H1 (cell line): ENCODE results near the gene OPCML. TPM values are rescaled to one million over a fixed set of nuclear protein-coding genes. Genes with fewer than 3 reads are reported as not detected.

ENCODE experiments used
- CTCF ChIA-PET: fragments of 300-600 bp; sonication (Branson Sonifier 250); formaldehyde crosslinking; loops from one replicate; lab custom pipeline; 2021; ENCODE audit not compliant: partially characterized antibody; lab: Charles Lee
- POLR2A ChIA-PET: fragments of 300-600 bp; sonication (Branson Sonifier 250); formaldehyde crosslinking; loops from one replicate; lab custom pipeline; 2021; ENCODE audit warnings: inconsistent platforms; ENCODE audit not compliant: partially characterized antibody; lab: Charles Lee
- DNase-seq, 2 experiments: peaks; one replicate each; pipeline versions ENCODE4 v3.0.0 to v3.0.0-alpha.2; 2010 to 2022; ENCODE audit warnings: low spot score in 2 of 2, low read depth in 1 of 2, mixed read lengths in 1 of 2
- FAIRE-seq: peaks from 2 replicates; lab custom pipeline; 2011; peaks lifted over from hg19 to GRCh38; lab: Jason Lieb, UNC
- H2AFZ ChIP-seq: 2 replicates; pipeline ENCODE4 v1.8.1; 2012; ENCODE audit warnings: low read length, inconsistent platforms
- H2AK5ac ChIP-seq: 2 replicates; pipeline ENCODE4 v1.6.1; 2013; ENCODE audit warnings: low read depth, low read length
- H2BK120ac ChIP-seq: replicated peaks from 2 replicates; pipeline ENCODE3; 2013; ENCODE audit warnings: low read depth, low read length, inconsistent platforms
- H2BK12ac ChIP-seq: 2 replicates; pipeline ENCODE4 v1.6.1; 2013; ENCODE audit warnings: low read depth, low read length
- H2BK15ac ChIP-seq: 2 replicates; pipeline ENCODE4 v1.6.1; 2013; ENCODE audit warnings: low read length
- H2BK20ac ChIP-seq: 2 replicates; pipeline ENCODE4 v1.6.1; 2013; ENCODE audit warnings: low read length
- H2BK5ac ChIP-seq: 2 replicates; pipeline ENCODE4 v1.6.1; 2013; ENCODE audit warnings: low read depth, low read length
- H3K14ac ChIP-seq: 2 replicates; pipeline ENCODE4 v1.6.1; 2013; ENCODE audit warnings: inconsistent platforms; ENCODE audit not compliant: insufficient read length
- H3K18ac ChIP-seq: 2 replicates; pipeline ENCODE4 v1.6.1; 2013; ENCODE audit warnings: low read length; ENCODE audit errors: extremely low read depth
- H3K23ac ChIP-seq: 2 replicates; pipeline ENCODE4 v1.6.1; 2013; ENCODE audit warnings: inconsistent platforms; ENCODE audit not compliant: insufficient read length
- H3K23me2 ChIP-seq: 2 replicates; pipeline ENCODE4 v1.6.1; 2013; ENCODE audit warnings: low read depth, low read length
- H3K27ac ChIP-seq: 2 replicates; pipeline ENCODE4 v1.6.1; 2011; ENCODE audit warnings: low read depth, low read length, inconsistent platforms
- H3K27me3 ChIP-seq, 4 experiments: replicated peaks in 1 of 4; 1 replicate in 1 of 4; 2 replicates in 3 of 4; pipeline versions ENCODE4 v1.6.1 to v1.8.1; 2011 to 2013; ENCODE audit warnings: low read length in 3 of 4, mild to moderate bottlenecking in 3 of 4, inconsistent platforms in 2 of 4, mixed read lengths in 2 of 4, moderate library complexity in 1 of 4; ENCODE audit not compliant: control insufficient read depth in 3 of 4, insufficient read depth in 3 of 4; ENCODE audit errors: extremely low read depth in 1 of 4
- H3K36me3 ChIP-seq, 4 experiments: 2 replicates each; pipeline versions ENCODE4 v1.6.1 to v1.8.1; 2011 to 2013; ENCODE audit warnings: mild to moderate bottlenecking in 4 of 4, low read length in 3 of 4, moderate library complexity in 2 of 4, control low read depth in 1 of 4, inconsistent platforms in 1 of 4; ENCODE audit not compliant: insufficient read depth in 4 of 4, control insufficient read depth in 2 of 4
- H3K4ac ChIP-seq: replicated peaks from 2 replicates; pipeline ENCODE3; 2013; ENCODE audit warnings: low read length, low read depth, mixed read lengths, inconsistent platforms; ENCODE audit not compliant: insufficient read length
- H3K4me1 ChIP-seq, 4 experiments: replicated peaks in 1 of 4; 1 replicate in 1 of 4; 2 replicates in 3 of 4; pipeline versions ENCODE4 v1.6.1 to v1.8.1; 2011 to 2013; ENCODE audit warnings: low read length in 3 of 4, inconsistent platforms in 2 of 4, mixed read lengths in 1 of 4; ENCODE audit not compliant: insufficient read depth in 4 of 4, control insufficient read depth in 3 of 4
- H3K4me2 ChIP-seq, 2 experiments: 2 replicates each; pipeline versions ENCODE4 v1.6.1 to v1.8.1; 2011 to 2013; ENCODE audit warnings: low read depth in 2 of 2, low read length in 2 of 2, control low read depth in 1 of 2, inconsistent platforms in 1 of 2, mild to moderate bottlenecking in 1 of 2; ENCODE audit not compliant: insufficient read depth in 1 of 2
- H3K4me3 ChIP-seq, 4 experiments: fragments of 200-600, 300-600 bp in 1 of 4; sonication (generic), shearing (Covaris generic), sonication (Bioruptor Twin) in 1 of 4; 2 replicates each; pipeline versions ENCODE4 v1.5.1 to v1.8.1; 2011 to 2016; ENCODE audit warnings: low read length in 4 of 4, low read depth in 3 of 4, control low read depth in 2 of 4, inconsistent platforms in 2 of 4, mild to moderate bottlenecking in 2 of 4, mixed read lengths in 1 of 4, moderate library complexity in 1 of 4; ENCODE audit not compliant: insufficient read depth in 2 of 4; ENCODE audit errors: extremely low read depth in 1 of 4
- H3K56ac ChIP-seq: replicated peaks from 2 replicates; pipeline ENCODE3; 2013; ENCODE audit warnings: low read depth, mild to moderate bottlenecking, mixed read lengths, low read length, inconsistent platforms; ENCODE audit not compliant: insufficient read length
- H3K79me1 ChIP-seq: 2 replicates; pipeline ENCODE4 v1.6.1; 2013; ENCODE audit warnings: low read depth, low read length, control low read depth
- H3K79me2 ChIP-seq, 2 experiments: 2 replicates each; pipeline versions ENCODE4 v1.6.1 to v1.8.1; 2012 to 2013; ENCODE audit warnings: low read length in 2 of 2, mild to moderate bottlenecking in 2 of 2, inconsistent platforms in 1 of 2; ENCODE audit not compliant: insufficient read depth in 2 of 2, control insufficient read depth in 1 of 2
- H3K9ac ChIP-seq, 4 experiments: replicated peaks in 1 of 4; 1 replicate in 1 of 4; 2 replicates in 3 of 4; pipeline versions ENCODE4 v1.6.1 to v1.8.1; 2011 to 2013; ENCODE audit warnings: low read depth in 3 of 4, low read length in 3 of 4, control low read depth in 2 of 4, mild to moderate bottlenecking in 2 of 4, moderate library complexity in 2 of 4, inconsistent platforms in 1 of 4; ENCODE audit errors: extremely low read depth in 1 of 4
- H3K9me3 ChIP-seq, 2 experiments: 2 replicates each; pipeline versions ENCODE4 v1.6.1 to v1.8.1; 2012 to 2013; ENCODE audit warnings: mild to moderate bottlenecking in 2 of 2, moderate library complexity in 2 of 2, control low read depth in 1 of 2, inconsistent platforms in 1 of 2, low read depth in 1 of 2, low read length in 1 of 2, mixed read lengths in 1 of 2; ENCODE audit not compliant: insufficient read depth in 2 of 2
- H4K20me1 ChIP-seq, 2 experiments: replicated peaks in 1 of 2; 2 replicates each; pipeline versions ENCODE3 to v1.8.1; 2011 to 2013; ENCODE audit warnings: inconsistent platforms in 2 of 2, low read length in 2 of 2, mild to moderate bottlenecking in 1 of 2; ENCODE audit not compliant: insufficient read depth in 2 of 2, control insufficient read depth in 1 of 2
- H4K5ac ChIP-seq: 2 replicates; pipeline ENCODE4 v1.6.1; 2013; ENCODE audit warnings: low read length, low read depth, mixed read lengths, inconsistent platforms; ENCODE audit not compliant: insufficient read length
- H4K8ac ChIP-seq: 2 replicates; pipeline ENCODE4 v1.8.0; 2013; ENCODE audit warnings: mild to moderate bottlenecking, moderate library complexity, low read length, inconsistent platforms; ENCODE audit not compliant: insufficient read depth; ENCODE audit errors: extremely low read depth
- H4K91ac ChIP-seq: replicated peaks from 2 replicates; pipeline ENCODE3; 2013; ENCODE audit warnings: low read length, mixed read lengths, inconsistent platforms; ENCODE audit not compliant: insufficient read length
- BCL11A ChIP-seq, 2 experiments: IDR thresholded peaks; one replicate each; pipeline ENCODE4 v1.6.1; 2011; ENCODE audit warnings: low read depth in 2 of 2, low read length in 2 of 2, mild to moderate bottlenecking in 2 of 2
- CEBPB ChIP-seq: IDR thresholded peaks from 2 replicates; pipeline ENCODE4 v1.6.1; 2012; ENCODE audit warnings: low read depth, low read length
- GABPA ChIP-seq: IDR thresholded peaks from 2 replicates; pipeline ENCODE4 v1.6.1; 2011; ENCODE audit warnings: mild to moderate bottlenecking, low read length, moderate library complexity, borderline replicate concordance; ENCODE audit not compliant: insufficient read depth
- KDM1A ChIP-seq: fragments of 200-600, 300-600 bp; sonication (generic); IDR thresholded peaks from 2 replicates; pipeline ENCODE4 v1.7.1; 2016; ENCODE audit warnings: mild to moderate bottlenecking, low read length, borderline replicate concordance
- NRF1 ChIP-seq: IDR thresholded peaks from 2 replicates; pipeline ENCODE4 v1.6.1; 2011; ENCODE audit warnings: mild to moderate bottlenecking, low read depth, low read length, improper control_type of control experiment
- WGBS, 2 experiments: shearing (Covaris generic) in 1 of 2; methylation state at CpG; one replicate each; pipeline versions ENCODE4 v1.1.6 to v1.1.7; 2013 to 2015; ENCODE audit warnings: low lambda C conversion rate in 2 of 2, mixed read lengths in 2 of 2, inconsistent platforms in 1 of 2, low coverage in 1 of 2, missing lambda C conversion rate in 1 of 2; ENCODE audit not compliant: insufficient replicate concordance in 2 of 2, insufficient coverage in 1 of 2, insufficient read length in 1 of 2; ENCODE audit errors: extremely low coverage in 1 of 2, missing lambda C conversion rate in 1 of 2; 5-methylcytosine and 5-hydroxymethylcytosine counted together
- polyA plus RNA-seq, 7 experiments: library from polyadenylated mRNA; depleted of rRNA in 3 of 7; stranded (reverse) in 5 of 7; unstranded in 2 of 7; fragments of >200 nt in 5 of 7; fragments of 200-250 nt in 2 of 7; gene quantifications; 1 replicate in 5 of 7; 2 replicates in 1 of 7; 4 replicates in 1 of 7; pipeline versions ENCODE4 v1.2.1 to v1.2.3, GENCODE V29; 2011 to 2013; ENCODE audit warnings: missing spikeins in 2 of 7, mixed read lengths in 2 of 7
- total RNA-seq: library from RNA; stranded (reverse); fragmentation: NEBNext Ultra II Directional; extraction: Animal tissue kit (Norgen Biotek cat#: 25700); gene quantifications from 2 replicates; pipeline ENCODE4 v1.2.1, GENCODE V29; 2021
- TF ChIP-seq, protein P1 (sequence below): IDR thresholded peaks from 2 replicates; pipeline ENCODE4 v1.6.1; 2012; ENCODE audit warnings: inconsistent platforms

The OPCML gene
- total and polyA plus RNA-seq, 2 of the 8 experiments (the other 6 are each of a cell fraction or from before 2014, with no cell fraction given), result 2.3 to 3.1 TPM

GRCh38 chr11:132999031-132999430 is 533.3 kb downstream of the OPCML start:
- ChIA-PET POLR2A (no interaction called here), CTCF (interaction anchor here (0.9 to 1.3 kb wide), 4 partner anchors 22 to 65 kb away, joined by 3 to 8 read pairs (median 3); no protein-coding TSS in a partner anchor)
- H3K23me2 ChIP-seq, result no peaks in the 10 kb centered on the region; the same call in 1 of the 2 replicates
- no peak overlapping the region for H3K56ac ChIP-seq
- no peak overlapping the region for H3K9ac ChIP-seq
- peak overlapping the region in 1 of 4 experiments; percentile 24; a peak in 1 of 8 replicates for H3K4me3 ChIP-seq
- H3K9me3 ChIP-seq, result no peaks in the 10 kb centered on the region
- H3K79me1 ChIP-seq, result no peaks in the 10 kb centered on the region
- H2AFZ ChIP-seq, result no peak overlapping the region
- no peak overlapping the region for H3K27ac ChIP-seq
- H2BK120ac ChIP-seq, result no peak overlapping the region
- no peak overlapping the region for H4K8ac ChIP-seq
- H4K20me1 ChIP-seq, result no peaks in the 10 kb centered on the region
- H4K91ac ChIP-seq, result no peak overlapping the region
- no peak overlapping the region for H2BK5ac ChIP-seq
- no peak overlapping the region for H3K18ac ChIP-seq
- H3K36me3 ChIP-seq, result no peaks in the 10 kb centered on the region
- H3K4me1 ChIP-seq, result peaks cover 2 to 6% (median 3%) of the 10 kb centered on the region in 4 experiments; a peak in 4 of 7 replicates
- no peak overlapping the region for H3K14ac ChIP-seq
- no peak overlapping the region for H3K23ac ChIP-seq
- DNase-seq (no peak), FAIRE-seq (no peak)
- H2AK5ac ChIP-seq, result no peak overlapping the region
- peaks cover 5 to 20% (median 18%) of the 10 kb centered on the region in 4 experiments for H3K27me3 ChIP-seq
- H3K79me2 ChIP-seq, result no peaks in the 10 kb centered on the region
- H3K4ac ChIP-seq, result no peak overlapping the region
- no peak overlapping the region for H2BK15ac ChIP-seq
- WGBS, 2 experiments, result 43% methylated on average over 5 of the region's 5 CpGs; no CpG with 5 or more reads in 1 of the 2 experiments
- peak overlapping the region in 1 of 2 experiments; percentile 10; a peak in 1 of 4 replicates for H3K4me2 ChIP-seq
- no peak overlapping the region for H4K5ac ChIP-seq
- no peak overlapping the region for H2BK12ac ChIP-seq
- H2BK20ac ChIP-seq, result no peak overlapping the region
- no peak for TF ChIP-seq NRF1
- TF ChIP-seq GABPA, result no peak
- no peak for TF ChIP-seq CEBPB
- TF ChIP-seq, protein P1, sequence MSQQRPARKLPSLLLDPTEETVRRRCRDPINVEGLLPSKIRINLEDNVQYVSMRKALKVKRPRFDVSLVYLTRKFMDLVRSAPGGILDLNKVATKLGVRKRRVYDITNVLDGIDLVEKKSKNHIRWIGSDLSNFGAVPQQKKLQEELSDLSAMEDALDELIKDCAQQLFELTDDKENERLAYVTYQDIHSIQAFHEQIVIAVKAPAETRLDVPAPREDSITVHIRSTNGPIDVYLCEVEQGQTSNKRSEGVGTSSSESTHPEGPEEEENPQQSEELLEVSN, result no peak
- no peak for TF ChIP-seq KDM1A
- no peak for TF ChIP-seq BCL11A (IDR thresholded peaks at IDR 0.05; ENCODE audit: low read depth in 2 of 2, low read length in 2 of 2)
